ENCODE results near the gene MAF.

The MAF gene

DNA sequence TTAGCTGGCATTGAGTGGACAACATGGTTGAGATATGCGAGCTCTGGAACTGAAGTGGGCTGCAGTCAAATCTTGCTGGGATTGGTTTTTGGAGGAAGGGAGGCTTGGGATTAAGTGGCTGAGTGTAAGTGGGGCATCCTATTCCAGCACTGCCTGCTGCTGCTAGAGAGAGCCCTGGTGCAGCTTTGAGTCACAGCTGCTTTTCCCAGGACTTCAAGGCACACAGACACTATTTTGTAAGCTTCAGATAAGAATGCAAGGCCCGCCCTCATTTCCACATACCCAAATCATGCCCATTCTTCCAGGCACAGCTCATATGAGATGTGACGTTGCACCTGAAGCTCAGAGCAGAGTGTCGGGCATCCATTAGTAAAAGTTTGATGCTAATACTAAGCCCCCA is 10.2 kb upstream of the MAF start:
- no peak for DNase-seq

DNA sequence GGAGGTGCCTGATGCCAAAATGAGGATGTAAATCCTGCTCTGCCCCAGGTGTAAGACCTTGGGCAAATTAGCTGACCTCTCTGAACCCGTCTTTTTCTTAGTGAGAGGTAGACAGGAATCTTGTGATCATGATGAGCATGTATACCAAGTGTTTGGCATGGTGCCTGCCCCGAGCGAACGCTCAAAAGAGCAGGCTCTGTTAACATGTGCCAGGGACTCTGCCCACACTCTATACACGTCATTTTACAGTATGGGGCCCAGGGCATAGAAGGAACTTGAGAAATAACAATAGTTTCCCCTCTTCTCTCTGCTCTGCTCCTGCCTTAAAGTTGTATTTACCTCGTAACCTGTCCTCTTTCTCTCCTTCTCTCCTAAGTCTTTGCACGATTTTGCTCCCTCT is 9.3 kb upstream of the MAF start:
- DNase-seq, result no peak

DNA sequence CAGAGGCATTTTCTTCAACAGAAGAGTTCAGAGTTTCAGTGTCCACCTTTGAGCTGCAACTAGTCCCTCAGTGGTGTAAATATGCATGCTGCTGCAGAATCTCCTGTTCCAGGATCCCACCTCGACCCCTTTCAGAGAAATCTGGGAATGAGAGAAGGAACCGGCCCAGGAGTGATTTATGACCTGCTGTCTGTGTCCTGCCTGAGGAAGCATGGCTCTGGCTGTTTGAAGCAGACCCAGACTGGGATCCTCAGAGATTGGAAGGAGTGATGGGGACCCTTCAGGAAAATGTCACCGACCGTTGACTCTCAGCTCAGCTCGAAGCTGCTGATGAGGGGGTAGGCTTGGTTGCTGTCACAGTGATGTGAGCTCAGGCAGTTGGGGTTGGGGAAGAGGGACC is 8.4 kb upstream of the MAF start:
- DNase-seq, result no peak

DNA sequence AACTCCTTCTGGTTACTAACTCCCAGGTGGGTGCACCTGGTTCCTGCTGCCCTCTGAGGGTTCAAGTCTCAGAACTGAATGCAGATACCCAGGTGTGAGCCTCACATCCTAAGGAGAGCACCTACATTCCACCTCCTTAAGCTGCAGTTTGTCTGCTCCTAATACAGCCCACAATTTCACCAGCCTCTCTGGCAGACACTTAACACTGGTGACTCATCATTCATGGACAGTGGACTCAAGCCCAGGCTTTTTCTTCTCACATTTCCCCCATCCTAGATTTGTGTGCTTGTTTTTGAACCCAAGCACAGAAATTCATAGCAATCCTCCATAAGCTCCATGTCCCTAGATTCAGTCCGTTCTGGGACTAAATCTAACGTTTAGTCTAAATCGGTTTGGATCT is 7.0 kb upstream of the MAF start:
- DNase-seq, result no peak

DNA sequence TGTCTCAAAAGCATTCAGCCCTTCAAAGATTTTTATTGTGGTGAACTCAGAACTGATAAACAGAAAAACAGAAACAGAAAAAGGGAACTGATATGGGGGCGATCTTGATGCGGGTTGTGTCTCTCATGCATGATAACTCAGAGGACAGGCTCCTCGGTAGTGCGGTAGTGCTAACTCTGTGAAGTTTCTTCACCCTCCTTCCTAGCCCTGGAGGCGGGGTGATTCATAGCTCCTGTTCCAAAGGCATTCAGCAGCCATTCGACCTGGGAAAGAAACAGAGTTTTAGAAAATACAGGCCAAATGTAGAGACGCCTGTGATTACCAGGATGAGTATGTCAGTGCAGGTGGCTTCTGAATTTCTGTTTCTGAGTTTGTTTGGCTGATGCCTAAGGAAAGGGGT is 5.5 kb upstream of the MAF start:
- DNase-seq, result no peak

DNA sequence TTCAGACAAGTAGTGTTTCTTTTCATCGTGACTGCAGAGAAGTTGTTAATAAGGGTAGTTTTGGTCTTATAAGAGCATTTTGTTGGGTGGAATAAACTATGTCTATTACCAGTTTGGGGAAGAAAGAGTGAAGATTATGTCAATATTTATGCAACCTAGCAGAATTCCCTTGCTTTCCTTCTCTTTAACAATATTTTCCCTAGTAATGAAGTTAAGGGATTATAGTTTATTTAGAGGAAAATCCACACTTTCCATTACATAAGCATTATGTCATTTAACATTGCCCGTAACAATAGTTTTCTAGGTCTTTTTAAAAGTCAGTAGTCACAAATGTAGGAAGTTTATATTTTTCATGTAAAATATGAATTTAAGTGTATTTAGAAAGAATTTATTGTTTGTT is 2.5 kb upstream of the MAF start:
- no peak for DNase-seq

DNA sequence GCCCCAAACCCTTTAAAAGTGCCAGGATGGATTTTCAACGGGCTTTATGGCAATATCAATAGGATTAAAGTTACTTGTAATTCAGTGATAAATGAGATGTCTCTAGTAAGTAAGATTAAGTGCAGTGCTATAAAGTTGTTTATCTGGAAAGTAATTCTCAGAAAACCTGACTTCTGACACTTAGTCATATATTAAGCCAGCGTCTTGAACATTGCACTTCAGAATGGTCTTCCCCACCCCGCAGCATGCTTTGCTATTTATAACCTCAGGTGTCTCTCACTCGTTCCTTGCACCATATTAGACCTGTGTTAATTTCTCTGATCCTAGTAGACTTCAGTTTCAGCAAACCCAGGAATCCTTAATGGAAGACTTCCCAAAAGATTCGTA is 2.1 kb upstream of the MAF start:
- DNase-seq, result no peak

DNA sequence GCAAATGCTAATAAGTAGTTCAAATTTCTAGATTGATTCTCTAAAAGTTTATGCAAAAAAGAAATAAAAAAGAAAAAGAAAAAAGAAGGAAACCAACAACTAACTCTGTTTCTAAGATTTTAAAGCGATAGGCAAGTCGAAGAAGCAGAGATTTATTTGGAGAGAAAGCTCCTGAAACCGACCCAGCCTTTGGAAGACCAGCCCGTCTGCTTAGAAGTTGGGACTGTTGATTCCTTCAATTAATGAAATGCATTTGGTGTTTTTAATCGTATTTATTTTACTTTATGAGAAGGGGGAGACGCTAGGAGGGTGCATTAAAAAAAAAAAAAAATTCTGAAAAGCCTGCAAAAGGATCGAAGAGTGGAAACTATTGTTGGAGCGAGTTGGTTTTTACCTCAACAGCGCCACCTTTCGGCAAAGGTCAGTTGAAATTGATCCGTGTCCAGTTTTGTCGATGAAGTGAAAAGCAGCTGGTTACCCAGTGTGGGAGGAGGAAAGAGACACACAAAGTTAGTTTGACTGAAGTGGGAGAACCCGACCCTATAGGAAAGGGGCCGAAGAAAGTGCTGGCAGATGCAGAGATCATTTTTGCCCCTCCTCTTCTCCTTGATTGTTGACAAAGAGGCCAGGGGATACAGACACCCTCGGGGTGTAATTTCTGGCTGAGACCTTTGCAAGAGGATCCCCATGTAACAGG is 1.5 kb upstream of the MAF start:
- peak; percentile 81 for DNase-seq

DNA sequence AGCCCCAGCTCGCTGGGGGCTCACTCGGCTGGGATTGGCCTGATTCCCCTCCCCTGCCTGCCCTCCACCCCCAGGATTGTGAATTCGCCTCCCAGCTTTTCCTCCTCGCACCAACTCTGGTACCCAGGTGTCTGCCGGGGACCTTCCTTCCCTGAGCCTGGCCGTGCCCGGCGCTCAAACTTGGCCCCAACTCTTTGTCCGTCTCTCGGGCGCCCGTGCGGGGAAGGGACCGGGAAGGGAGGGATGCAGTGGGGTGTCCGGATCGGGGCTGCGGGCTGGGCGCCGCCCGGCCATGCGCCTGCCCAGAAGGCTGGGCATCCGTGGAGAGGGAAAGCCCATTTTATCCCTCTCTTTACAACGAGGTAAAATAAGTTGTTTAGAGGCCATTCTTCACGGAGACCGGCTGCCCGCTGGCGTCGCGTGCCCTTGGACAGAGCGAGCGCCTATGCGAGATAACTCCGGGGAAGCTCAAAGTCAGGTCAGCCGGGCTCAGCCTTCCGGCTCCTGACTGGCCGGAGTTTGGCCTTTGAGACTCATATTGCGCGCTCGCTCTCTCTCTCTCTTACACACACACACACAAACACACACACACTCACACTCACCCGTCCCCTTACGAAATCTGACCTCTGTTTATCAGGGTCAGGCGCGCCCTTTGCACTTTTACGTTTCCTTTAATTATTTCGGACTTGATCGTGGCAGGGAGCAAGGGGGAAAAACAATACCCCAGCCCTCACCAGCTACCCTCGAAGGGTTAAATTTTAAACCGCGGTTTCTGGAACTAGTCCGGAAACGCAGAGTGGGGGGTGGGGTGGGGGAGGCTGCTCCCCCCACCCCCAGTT is 774 bp upstream of the MAF start:
- DNase-seq, result peak; percentile 54

DNA sequence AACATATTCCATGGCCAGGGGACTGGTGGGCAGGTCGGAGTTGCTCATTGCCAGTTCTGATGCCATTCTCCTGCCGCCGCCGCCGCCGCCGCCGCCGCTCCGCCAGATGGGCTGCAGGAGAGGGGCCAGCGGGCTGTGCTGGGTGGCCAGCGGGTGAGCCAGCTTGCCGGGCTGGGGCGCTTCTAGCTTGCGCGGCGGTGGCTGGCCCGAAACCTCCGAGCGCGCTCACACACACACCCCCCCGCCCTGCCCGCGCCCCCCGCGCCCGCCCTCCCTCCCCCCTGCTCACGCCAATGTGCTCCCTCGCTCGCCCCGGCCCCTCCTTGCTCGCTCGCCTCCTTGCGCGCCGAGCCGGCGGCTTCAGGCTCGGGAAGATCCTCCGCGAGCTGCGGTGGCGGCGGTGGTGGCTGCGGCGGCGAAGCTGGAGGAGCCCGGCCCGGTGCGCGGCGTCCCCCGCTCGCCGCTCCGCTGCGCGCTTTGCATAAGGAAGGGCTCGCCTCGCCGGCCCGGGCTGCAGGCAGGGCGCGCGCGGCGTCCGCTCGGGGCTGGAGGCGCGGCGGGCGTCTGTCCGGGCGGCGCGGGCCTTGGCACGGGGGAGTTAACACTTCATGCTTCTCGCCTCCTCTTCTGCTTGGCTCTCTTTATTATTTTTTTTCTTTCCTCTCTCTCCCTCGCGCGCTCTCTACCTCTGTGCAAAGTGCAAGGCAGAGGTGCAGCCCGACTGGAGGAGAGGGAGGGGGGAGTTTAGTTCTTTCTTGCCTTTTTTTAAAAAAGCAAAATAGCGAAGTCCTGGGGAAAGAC is 500 bp downstream of the MAF start:
- DNase-seq, result peak; percentile 69

DNA sequence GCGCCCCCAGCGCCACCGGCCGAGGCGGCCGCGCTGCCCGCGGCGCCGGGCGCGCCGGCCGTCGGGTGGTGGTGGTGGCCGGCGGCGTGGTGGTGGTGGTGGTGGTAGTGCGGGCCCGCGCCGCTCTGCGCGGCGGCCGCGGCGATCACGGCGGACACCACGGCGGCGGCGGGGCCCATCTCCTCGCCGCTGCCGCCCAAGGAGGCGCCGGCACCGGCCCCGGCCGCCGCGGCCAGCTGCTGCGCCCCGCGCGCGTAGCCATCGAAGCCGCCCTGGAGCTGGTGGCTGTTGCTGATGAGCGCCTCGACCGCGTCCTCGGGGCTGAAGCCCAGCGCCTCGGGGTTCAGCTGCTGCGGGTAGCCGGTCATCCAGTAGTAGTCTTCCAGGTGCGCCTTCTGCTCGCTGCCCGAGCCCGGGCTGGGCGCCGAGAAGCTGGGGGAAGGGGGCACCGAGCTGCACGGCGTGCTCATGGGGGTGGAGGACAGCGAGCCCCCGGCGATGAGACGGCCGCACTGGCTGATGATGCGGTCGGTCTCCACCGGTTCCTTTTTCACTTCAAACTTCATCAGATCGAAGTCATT is 1.2 kb downstream of the MAF start:
- DNase-seq, result peak; percentile 57

DNA sequence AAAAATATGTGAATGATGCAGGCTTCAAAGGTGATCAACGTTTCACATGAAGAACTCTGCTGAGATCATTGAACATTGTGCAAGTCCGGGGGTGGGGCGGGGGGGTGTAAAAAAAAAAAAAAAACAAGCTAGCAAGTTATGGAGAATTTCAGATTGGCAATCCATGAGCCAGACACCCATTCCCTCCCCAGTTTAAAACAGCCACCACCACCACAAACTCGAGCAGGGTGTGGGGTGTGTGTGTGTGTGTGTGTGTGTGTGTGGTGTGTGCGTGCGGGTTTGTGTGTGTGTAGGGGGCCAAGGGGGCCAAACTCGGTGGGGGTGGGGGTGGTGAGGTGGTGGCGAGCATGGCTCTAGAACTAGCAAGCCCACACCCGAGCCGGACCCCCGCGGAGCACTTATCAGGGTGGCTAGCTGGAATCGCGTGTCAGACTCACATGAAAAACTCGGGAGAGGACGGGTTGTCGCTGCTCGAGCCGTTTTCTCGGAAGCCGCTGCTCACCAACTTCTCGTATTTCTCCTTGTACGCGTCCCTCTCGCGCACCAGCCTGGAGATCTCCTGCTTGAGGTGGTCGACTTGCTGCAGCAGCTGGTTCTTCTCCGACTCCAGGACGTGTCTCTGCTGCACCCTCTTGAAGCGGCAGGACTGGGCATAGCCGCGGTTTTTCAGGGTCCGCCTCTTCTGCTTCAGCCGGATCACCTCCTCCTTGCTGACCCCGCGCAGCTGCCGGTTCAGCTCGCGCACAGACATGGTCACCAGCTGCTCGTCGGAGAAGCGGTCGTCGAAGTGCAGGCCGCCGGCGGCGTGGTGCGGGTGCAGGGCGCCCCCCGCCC is 2.0 kb downstream of the MAF start:
- DNase-seq, result peak; percentile 48

DNA sequence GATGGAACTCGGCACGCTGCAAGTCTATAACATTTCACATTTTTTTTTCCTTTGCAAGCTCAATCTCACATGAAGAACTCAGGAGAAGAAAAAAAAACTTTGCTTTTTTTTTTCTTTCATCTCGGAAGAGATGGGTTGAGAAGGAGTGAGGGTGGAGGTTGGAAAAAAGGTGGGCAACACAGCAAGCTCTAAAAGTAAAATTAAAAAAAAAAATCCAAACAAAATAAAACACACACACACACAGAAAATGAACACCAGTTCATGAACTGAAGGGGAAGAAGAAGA is 2.5 kb downstream of the MAF start:
- no peak for DNase-seq

DNA sequence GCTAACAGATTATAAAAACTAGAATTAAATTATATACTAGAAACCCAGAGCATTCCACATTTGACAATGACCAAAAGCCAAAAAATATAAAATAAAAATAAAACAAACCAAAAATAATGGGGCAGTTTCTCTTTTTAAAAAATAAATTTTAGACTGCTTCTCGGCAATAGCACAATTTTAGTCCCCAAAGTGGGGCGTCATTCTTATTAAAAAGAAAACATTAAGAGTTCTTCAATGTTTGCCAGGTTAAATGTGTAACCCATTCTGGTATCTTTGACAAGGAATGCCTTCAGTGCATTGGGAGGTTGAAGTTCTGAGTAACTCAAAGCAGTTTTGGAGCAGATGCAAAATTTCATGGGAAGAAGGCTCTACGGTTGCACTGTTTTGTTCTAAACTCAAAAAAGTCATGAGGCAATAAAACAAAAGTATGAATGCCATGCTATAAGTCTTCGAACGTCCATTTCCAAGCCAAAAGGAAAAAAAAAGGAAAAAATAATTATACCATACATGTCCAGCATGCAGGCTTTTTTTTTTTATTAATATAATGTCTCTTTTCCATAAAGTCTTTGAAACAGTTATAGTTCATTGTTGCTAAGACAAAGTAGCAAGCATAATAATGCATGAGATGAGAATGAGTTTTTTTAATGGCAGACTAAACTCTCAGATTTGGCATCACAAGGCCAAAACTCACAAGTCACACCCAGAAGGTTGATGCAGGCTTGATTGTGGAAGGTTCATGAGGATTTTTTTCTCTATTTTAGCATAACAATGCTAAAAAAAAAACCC is 3.1 kb downstream of the MAF start:
- no peak for DNase-seq

DNA sequence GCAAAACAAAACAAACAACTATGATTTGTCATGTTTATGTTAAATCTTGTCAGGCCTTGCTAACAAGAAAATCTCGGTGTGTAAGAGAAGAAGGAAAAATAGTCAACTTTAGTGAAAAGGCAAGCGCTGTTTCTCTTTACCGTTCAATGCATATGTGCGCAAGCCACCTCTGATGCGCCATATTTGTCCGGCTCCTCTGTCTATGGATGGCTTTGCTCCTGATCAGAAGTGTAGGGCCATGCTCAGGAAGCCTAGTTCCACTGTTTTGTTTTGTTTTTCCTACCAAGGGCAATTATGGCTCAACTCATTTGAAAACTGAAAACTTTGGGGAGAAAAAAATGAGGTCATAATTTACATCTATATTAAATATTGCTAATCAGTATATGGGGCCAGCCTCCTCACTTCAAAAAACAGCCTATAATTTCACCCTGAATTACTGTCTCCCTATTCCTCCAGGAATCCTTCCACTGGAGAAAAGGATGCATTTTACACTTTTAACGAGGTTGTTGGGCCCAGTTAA is 4.5 kb downstream of the MAF start:
- DNase-seq, result no peak

DNA sequence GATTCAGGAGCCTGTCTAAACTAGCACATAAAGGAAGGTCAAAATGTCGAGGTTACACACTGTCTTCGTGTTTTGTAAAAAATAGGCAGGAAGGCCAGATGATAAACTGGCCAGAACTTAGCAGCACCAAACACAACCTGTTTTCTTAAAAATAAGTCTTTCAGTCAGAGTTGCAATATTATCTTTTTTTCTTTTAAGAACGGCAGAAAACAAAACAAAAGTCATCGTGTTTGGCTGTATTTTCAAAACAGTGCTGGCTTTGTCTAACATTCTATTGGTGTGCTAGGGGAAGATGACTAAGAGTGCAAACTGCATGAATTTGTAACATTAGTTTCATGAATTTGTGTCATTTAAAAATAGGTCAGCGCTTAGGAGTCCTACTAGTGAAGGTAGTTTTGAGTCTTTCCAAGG is 5.3 kb downstream of the MAF start:
- no peak for DNase-seq

DNA sequence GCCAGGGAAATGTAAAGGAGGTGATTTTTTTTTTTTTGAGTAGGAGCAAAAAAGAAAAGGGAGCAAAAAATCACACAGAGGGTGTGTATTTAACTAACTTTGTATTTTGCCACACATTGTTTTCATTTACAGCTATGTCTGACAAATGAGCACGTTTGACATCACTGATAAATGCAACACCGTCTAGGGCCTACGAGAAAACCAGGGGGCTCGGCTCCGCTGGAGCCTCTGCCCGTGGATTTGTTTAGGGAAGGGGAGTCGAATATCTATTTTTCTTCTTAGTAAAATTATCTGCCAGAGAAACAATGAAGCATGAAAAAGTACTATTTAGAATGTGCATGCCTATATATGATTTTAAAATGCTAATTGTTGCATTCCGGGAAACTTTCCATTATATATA is 6.8 kb downstream of the MAF start:
- no peak for DNase-seq

DNA sequence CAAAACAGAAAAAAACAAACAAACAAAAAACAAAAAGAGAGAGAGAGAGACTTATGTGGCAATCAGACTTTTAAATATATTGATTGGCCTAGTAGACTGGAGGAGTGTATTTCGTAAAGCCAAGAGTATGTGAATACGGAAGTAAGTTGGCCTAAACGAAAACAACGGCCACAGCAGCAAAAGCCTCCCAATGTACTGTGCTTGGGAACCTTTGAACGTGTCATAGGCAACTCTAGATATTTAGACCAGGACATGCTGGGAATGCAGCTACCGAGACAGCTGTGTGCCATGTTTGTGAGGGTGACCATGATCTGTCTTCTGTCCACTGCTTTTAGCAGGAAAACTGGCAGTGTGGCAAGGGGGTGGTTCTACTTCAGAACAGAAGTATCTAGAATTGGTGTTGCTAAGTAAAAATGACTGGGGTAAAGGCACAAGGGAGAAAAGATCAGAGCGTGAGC is 7.4 kb downstream of the MAF start:
- no peak for DNase-seq

DNA sequence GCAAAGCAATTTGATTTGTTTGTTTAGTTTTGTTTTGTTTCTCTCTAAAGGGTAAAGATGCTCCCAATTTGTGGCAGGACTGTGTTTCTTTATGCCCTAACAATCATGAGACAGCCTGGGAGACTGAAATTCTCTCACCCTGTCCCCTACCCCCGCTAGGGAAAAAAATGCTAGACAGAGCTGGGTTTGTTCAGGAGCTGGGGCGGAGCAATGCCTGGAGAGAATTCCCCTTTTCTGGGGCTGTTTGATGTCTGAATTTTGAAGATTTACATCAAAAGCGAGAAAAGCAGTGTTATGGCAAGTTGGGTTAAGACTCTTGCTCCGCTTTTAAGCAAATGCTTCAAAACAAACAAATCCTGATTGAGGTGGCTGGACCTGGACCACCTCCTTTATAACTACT is 8.4 kb downstream of the MAF start:
- no peak for DNase-seq

DNA sequence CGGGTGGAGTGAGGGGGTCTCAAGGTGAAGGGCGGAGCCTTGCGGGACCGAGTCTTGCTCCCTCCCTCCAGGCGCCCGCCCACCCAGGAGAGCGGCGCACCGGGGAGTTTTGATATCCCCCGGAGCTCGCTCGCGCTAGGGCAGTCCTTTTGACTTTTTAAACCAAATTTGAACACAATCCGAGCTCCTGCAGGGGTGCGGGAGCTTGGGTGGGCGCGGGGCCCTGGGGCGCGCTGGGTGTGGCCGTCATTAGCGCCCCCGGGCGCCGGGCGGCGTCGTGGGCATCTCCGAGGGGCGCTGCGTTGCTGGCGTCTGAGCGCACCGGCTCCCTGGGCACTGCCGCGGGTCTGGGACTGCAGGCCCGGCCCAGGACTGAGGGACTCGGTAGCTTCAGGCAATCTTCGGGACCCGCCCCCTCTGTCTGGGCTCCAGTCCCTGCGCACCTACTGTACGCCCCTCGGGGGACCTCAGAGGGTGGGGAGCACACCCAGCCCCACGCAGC is 10.9 kb downstream of the MAF start:
- DNase-seq, result no peak

DNA sequence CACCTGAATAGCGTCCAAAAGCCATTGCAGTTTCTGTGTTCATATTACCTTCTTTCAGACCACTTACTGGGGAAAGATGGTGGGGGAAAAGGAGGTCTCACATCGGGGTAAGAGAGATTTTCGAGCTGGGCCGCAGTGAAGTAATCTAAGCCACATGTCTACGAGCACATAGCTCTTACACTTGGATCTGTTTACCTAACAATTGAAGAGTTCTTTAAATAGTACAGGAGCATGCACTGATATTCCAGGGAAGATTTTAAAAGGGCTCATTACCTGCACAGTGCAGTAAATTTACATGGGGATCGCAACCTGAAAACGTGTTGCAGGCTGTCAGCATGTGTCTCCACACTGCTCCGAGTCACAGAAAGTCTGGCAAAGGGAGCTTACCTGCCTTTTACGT is 12.6 kb downstream of the MAF start:
- DNase-seq, result no peak
